Epithelial cell of alveolus of lung (primary cell): ENCODE results near the gene LCE1F. TPM values are rescaled to one million over a fixed set of nuclear protein-coding genes. Genes with fewer than 3 reads are reported as not detected.

ENCODE experiments used
- total RNA-seq: library from RNA; depleted of rRNA; stranded (reverse); fragments of >200 nt; gene quantifications from 2 replicates; pipeline ENCODE4 v1.2.1, GENCODE V29; 2015

Gene LCE1F, protein sequence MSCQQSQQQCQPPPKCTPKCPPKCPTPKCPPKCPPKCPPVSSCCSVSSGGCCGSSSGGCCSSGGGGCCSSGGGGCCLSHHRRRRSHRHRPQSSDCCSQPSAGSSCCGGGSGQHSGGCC
- total RNA-seq: not detected in 2 replicates

DNA sequence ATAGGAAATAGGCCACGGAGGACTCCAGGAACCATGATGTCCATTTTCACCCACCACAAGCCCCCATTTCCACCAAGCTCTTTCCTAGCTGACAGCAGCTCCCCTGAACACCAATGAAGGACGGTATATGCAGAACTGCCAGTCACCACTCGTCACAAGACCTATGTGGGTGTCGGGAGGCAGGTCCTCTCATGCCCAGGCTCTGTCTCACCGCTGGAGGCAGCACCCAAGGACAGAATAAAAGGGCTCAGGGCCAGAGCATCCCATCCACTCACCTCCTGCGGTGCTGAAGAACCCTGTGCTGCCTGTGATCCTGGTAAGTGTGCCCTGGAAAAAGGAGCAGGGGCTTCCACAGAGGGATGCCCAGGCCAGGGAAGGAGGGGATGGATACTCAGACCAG is at the start of gene LCE1F:
LCE1F (plus strand) TSS at position 266 of the 400 bp plus-strand sequence. CDS start 1,232 bp downstream, outside the sequence.

DNA sequence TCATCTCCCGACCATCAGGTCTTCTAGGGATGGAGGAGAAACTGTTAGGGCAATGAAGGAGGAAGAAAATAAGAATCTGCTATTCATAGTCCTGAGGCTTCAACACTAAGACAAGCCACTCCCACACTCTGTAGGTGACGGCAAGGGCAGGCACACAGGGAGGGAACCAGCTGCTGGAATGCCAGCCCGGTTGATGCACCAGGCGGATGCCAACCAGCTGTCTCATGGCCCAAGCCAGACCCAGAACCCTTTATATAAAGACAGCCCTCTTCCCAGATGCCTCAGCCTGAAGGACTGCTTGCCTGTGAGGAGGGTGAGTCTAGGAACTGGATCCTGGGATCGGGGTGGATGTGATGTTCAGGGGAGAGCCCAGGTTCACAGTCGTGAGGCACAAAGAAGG is 17.2 kb upstream of the LCE1F start, which contains the start of gene KPRP:
KPRP (plus strand) TSS at position 279 of the 400 bp plus-strand sequence. CDS start 1,564 bp downstream, outside the sequence.

DNA sequence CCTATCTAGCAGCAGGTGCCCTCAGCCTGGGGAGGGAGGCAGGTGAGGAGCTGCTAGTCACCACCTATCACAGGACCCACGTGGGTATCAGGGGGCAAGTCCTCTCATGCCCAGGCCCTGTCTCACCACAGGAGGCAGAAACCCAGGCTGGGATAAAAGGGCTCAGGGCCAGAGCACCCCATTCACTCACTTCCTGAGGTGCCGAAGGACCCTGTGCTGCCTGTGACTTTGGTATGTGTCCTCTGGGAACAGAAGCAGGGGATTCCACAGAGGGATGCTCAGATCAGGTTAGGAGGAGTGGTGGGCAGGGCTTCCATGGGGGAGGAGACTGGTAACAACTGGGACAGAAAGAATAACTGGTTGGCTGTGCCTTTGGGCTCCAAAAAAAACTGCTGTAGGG is 11.1 kb downstream of the LCE1F start, which contains the start of gene LCE1E:
LCE1E (plus strand) TSS at position 181 of the 400 bp plus-strand sequence. CDS start 1,043 bp downstream, outside the sequence.

DNA sequence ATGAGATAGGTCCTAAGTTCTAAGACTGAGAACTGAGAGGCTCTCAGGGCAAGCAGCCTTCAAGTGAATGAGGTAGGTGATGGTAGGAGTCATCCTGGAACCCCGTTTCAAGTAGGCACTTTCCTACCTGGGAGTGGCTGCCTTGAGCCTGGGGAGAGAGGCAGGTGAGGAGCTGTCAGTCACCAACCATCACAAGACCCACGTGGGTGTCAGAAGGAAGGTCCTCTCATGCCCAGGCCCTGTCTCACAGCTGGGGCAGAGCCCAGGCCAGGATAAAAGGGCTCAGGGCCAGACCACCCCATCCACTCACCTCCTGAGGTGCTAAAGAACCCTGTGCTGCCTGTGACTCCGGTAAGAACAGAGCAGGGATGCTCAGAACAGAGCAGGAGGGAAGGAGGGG is 21.5 kb downstream of the LCE1F start, which contains the start of gene LCE1D:
LCE1D (plus strand) TSS at position 301 of the 400 bp plus-strand sequence. CDS start 1,074 bp downstream, outside the sequence.

DNA sequence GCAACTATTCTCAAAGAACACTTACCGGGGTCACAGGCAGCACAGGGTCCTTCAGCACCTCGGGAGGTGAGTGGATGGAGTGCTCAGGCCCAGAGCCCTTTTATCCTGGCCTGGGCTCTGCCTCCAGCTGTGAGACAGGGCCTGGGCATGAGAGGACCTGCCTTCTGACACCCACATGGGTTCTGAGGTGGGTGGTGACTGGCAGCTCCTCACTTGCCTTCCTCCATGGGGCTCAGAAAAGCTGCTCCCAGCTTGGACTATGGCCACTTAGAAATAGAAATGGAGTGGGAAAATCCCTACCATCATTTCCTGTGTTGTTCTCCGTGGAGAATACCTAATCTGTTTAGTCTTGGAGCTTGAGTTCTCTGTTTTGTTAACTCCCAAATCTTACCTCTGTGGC is 31.6 kb downstream of the LCE1F start, which contains the start of gene LCE1C:
LCE1C (minus strand) TSS at position 76 of the 400 bp plus-strand sequence. CDS start 1,173 bp downstream, outside the sequence.

DNA sequence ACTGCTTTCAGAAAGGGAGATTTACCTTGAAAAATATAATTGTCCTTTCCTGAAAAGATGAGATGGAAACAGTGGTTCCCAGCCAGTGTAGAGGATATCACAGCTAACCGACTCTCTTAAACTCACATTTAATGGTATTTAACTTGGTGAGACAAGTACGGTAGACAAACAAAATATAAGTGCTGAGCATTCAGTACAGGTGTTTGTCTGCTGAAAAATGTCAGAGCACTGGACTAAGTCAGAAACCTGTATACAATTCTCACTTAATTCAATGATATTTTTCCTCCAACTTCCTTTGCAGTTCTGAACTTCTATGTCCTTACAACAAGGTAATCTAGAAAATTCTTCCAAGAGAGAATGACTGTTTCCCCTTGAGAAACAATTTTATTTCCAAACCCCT is 36.7 kb downstream of the LCE1F start, which contains the start of gene LCE1B:
LCE1B (plus strand) TSS at position 301 of the 400 bp plus-strand sequence. CDS start 476 bp downstream, outside the sequence.

Other genes with a start within 250 kb of the LCE1F start
- gene LCE3E, start 208.4 kb upstream of the LCE1F start, total RNA-seq: not detected in 2 replicates
- not detected in 2 replicates for gene LCE3D, start 194.6 kb upstream of the LCE1F start, total RNA-seq
- gene LCE3C, start 174.9 kb upstream of the LCE1F start, total RNA-seq: not detected in 2 replicates
- gene LCE3B, start 161.3 kb upstream of the LCE1F start, total RNA-seq: not detected in 2 replicates
- not detected in 2 replicates for gene LCE3A, start 152.0 kb upstream of the LCE1F start, total RNA-seq
- gene LCE2D, start 111.8 kb upstream of the LCE1F start, total RNA-seq: not detected in 2 replicates
- not detected in 2 replicates for gene LCE2C, start 99.9 kb upstream of the LCE1F start, total RNA-seq
- not detected in 2 replicates for gene LCE2B, start 89.0 kb upstream of the LCE1F start, total RNA-seq
- gene LCE2A, start 76.8 kb upstream of the LCE1F start, total RNA-seq: not detected in 2 replicates
- not detected in 2 replicates for gene LCE4A, start 67.0 kb upstream of the LCE1F start, total RNA-seq
- gene KPRP, start 17.1 kb upstream of the LCE1F start, total RNA-seq: not detected in 2 replicates
- gene LCE1E, start 11.1 kb downstream of the LCE1F start, total RNA-seq: not detected in 2 replicates
- gene LCE1D, start 21.6 kb downstream of the LCE1F start, total RNA-seq: not detected in 2 replicates
- not detected in 2 replicates for gene LCE1C, start 31.5 kb downstream of the LCE1F start, total RNA-seq
- not detected in 2 replicates for gene LCE1B, start 36.8 kb downstream of the LCE1F start, total RNA-seq
- gene LCE1A, start 52.3 kb downstream of the LCE1F start, total RNA-seq: not detected in 2 replicates
- gene LCE6A, start 67.7 kb downstream of the LCE1F start, total RNA-seq: not detected in 2 replicates
- gene LCE7A, start 84.9 kb downstream of the LCE1F start, total RNA-seq: not detected in 2 replicates
- not detected in 2 replicates for gene SMCP, start 103.2 kb downstream of the LCE1F start, total RNA-seq
- gene IVL, start 133.4 kb downstream of the LCE1F start, total RNA-seq: not detected in 2 replicates
- not detected in 2 replicates for gene SPRR5, start 172.1 kb downstream of the LCE1F start, total RNA-seq
- gene SPRR4, start 195.5 kb downstream of the LCE1F start, total RNA-seq: not detected in 2 replicates
- not detected in 2 replicates for gene SPRR1A, start 208.9 kb downstream of the LCE1F start, total RNA-seq
- gene SPRR3, start 226.6 kb downstream of the LCE1F start, total RNA-seq: not detected in 2 replicates